Measurements from ENCODE around the gene FAM53B.
"Not testable (repeated sequence)": the region's sequence is repeated elsewhere in the genome, so short reads cannot be mapped to it uniquely, and the experiment has no call there.

Gene FAM53B

GRCh38 chr10:124591123-124591495, 153.1 kb downstream of the FAM53B start:
- DNase-seq = no peak

GRCh38 chr10:124590216-124591122, 153.7 kb downstream of the FAM53B start:
- DNase-seq = peak in 2 of 58 donors; percentile 41

DNA sequence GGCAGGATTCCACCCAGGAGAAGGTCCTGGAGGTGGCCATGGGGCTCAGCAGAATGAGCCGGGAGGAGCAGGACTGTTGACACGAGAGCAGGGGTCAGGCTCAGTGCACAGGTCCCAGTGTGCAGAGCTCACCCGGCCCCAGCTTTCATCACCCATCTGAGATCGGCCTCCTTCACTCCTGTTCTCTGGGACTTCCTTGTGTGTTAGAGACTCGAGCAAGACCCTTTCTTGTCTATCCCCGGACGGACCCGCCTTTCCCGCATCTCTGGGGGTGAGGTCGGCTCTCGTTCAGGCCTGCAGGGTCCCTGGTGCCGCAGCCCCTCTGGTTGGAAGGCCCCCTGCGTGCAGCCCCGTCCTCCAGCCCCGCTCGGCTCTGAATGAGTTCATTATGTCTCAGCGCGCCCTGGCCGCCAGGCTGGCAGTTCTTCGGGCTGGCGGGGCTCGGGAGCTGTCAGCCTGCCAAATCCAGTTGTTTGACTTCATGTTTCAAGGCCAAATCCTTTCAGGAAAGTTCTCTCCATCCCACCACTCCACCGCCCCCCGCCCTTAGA, 154.6 kb downstream of the FAM53B start:
- DNase-seq = peak in 49 of 58 donors; percentile 28 to 87 (median 60)

GRCh38 chr10:124588736-124589490, 155.3 kb downstream of the FAM53B start:
- peak in 16 of 58 donors; percentile 23 to 88 (median 50) for DNase-seq

DNA sequence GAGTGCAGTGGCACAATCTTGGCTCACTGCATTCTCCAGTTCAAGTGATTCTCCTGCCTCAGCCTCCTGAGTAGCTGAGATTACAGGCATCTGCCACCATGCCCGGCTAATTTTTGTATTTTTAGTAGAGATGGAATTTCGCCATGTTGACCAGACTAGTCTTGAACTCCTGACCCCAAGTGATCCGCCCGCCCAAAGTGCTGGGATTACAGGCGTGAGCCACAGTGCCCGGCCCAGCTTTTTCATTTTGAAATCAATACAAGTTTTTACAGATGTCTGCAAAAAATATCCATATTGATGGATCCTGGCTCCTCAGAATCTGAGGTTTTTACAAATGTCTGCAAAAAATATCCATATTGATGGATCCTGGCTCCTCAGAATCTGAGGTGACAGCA, 155.8 kb downstream of the FAM53B start:
- not testable (repeated sequence) for DNase-seq

DNA sequence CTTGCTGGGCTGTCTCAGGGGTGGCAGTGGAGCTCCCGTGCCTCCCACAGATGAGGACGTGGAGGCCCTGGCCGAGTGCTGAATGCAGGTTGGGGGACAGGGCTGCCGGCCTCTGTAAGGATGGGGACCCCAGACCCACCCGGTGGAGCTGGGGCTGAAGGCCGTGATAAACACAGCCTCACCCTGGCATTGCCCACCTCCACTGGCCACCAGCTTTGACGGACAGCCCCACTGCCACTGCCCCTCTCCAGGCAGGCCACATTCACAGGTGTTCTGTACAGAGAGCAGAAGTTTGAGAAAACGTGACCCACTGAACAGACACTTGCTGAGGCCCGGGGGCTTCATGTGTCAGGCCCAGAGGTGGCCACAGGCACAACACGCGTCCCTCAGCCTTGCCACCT, 156.4 kb downstream of the FAM53B start:
- no peak for DNase-seq

- no peak for DNase-seq
Observed at GRCh38 chr10:124586142-124586541, 158.0 kb downstream of the FAM53B start.

DNA sequence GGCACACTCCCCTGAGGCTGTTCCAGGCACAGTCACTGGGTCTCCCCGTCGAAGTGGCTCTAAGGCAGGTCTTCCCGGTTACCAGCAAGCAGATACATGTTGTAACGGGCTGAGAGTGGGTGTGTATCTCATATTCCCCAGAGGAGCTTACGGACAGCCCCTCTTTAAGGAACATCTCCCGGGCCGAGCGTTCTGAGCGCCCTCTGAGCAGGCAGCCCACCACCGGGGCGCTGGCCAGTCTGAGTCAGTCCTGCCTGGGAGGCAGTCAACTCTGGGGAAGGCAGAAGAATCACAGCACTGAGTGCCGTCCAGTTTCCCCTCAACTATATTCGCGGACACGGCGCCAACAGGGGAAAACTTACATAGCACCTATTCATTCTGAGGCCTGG, 165.2 kb downstream of the FAM53B start:
- DNase-seq = no peak

GRCh38 chr10:124578231-124579010, 165.8 kb downstream of the FAM53B start:
- no peak for DNase-seq

DNA sequence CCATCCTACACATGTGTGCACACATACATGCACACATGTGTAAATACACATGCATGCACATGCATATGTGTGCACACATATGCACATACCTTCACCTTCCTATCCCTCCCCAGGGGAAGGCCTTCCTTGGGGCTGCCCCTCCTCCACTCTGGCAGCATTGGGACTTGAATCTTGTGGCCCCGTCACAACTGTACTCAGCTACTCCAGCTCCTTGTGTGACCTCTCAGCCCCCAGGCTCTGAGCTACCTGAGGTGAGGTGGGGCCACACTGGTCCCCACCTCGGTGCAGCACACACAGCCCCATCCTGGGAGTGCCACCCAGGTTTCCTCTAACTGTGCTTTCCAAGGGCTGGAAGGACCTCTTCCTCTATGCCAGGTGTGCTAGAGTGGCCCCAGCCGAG, 166.5 kb downstream of the FAM53B start:
- no peak for DNase-seq

DNA sequence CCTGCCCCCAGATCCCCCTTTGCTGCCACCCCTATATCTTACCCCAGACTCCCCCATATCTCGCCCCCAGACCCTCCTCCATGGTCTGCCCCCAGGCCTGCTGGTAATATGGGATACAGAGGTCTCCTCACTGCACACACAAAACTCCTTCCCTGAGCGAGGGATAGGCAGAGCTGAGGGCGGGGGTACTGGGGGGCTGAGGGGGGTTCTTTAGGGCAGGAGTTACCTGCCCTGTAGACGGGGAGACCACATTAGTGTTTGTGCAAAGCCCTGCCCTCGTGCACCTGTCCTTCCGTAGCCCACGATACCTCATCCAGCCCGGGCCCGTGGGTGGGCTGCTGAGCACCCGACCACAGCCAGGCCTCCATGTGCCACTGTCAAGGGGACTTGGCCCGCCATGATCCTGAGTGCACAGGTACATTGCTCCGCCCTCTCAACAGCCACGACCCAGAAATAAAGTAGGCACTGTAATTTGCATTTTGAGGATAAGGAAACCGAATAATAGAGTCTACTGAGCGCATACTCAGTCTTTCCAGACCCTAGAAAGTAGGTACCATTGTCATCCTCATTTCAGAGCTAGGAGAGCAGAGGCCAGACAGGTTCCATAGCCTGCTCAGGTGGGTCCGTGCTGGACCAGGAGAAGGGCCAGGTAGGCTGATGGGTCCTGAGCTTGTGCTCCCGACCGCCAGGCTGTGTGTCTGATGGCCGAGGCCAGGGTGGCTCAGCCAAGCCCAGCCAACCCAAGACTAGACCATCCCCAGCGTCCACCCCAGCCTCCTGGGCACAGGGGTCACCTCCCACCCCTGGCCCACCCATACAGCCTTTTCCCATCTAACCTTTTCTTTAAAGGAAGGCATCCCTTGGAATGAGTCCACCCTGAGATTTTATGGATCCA, 167.4 kb downstream of the FAM53B start:
- DNase-seq = no peak

- no peak for DNase-seq
Observed at GRCh38 chr10:124575107-124576035, 168.8 kb downstream of the FAM53B start.

DNA sequence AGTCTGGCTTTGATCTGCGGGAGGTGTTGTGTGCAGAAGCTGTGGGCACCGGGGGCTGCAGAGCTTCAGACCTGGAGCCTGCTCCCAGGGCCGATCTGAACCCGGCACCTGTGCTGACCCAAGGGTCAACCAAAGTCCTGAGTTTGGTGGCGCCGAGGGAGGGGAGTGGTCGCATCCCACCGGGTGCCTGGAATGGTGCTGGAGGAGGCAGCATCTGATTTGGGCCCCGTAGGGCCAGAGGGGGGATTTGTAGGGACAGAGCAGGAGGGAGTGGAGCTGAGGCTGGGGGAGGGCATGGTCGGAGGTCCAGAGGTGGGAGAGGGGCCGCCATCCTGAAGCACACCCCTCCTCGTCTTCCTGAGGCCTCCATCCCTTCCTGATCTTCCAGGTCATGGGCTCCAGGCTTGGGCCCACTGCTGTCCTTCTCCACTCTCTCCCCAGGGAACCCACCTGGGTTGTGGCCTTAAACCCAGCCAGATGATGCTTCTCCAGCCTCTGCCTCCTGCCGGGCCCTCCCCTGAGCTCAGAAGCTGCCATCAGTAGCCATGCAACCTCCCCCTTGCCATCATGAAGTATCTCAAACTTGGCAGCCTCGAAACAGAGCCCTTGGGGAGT, 169.6 kb downstream of the FAM53B start:
- no peak for DNase-seq

DNA sequence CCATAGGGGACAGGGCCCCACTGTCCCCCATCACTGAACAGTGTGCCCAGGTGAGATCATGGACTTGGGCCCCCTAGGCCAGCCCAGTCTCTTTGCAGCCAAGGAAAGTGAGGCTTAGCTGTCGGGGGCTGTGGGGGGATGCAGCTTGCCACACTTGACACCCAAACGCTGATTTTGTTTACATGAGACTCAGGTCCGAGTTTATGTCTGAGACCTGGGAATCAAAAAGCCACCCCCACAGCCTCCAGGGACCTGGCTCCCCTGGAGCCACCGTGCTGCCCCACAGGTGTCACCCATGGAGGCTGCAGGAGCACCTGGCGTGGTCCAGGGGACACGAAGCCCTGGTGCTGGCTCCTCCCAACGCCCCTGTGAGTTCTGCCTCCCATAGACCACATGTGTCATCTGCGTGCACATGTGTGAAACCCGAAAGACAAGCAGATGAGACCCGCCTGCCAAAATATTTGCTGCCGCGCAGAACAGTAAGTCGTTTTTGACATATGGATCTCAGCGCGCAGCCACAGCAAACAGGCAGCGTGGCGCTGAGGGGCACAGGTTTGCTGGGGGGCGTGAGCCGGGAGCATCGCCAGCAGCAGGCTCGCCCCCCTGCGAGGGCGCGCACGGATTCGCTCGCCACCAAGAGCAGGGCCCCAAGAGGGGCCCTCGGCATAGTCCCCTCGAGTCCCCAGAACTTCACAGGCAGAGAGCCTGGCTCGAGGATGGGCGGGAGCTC, 170.3 kb downstream of the FAM53B start:
- no peak for DNase-seq

- no peak for DNase-seq
Observed at GRCh38 chr10:124572751-124573150, 171.4 kb downstream of the FAM53B start.

DNA sequence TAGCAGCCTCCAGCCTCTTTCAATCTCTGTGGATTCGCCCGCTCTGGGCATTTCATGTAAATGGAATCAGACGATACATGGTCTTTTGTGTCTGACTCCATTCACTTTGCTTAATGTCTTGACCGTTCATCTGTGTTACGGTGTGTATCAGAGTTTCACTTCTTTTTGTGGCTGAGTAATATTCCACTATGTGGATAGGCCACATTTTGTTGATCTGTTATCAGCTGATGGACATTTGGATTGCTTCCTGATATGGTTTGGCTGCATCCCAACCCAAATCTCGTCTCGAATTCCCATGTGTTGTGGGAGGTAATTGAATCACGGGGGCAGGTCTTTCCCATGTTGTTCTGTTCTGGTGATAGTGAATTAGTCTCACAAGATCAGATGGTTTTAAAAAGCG, 173.5 kb downstream of the FAM53B start:
- DNase-seq = no peak

DNA sequence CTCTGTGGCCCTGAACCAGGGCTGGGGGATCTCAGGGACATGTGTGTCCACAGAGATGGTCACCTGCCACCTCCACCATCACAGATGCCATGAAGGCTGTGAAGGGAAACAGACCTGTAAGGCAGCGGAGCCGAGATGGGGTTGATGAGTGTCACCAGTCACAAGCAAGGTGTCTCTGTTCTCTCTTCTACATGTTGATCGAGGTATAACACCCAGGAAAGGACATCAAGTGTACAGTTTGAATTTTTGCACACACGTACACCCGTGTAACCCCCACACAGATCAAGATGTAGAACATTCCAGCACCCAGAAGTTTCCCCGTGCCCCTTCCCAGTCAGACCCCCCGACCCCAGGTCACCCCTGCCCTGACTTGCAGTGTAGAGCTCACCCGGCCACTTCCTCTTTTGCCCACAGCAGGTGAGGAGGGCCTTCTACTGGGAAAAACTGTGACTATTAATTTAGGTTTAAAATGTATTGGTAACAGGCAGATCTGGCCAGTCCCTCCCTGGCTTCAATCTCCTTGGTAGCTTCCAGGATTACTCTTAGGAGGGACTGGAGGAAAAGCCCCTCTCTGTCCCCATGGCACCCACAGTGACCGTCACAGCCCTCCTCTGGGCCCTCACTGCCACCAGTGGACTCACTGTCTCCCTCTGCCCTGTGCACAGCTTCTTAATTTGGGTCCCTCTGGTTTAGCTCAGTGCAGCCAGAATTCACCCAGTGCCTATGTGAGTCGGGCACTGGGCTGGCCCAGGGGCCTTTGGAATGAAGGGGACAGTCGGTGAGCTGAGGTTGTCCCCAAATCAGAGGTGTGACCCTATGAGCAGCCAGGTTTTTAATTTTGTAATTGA, 174.3 kb downstream of the FAM53B start:
- DNase-seq = no peak
